ENCODE data around the gene NCKAP5.

Gene NCKAP5

DNA sequence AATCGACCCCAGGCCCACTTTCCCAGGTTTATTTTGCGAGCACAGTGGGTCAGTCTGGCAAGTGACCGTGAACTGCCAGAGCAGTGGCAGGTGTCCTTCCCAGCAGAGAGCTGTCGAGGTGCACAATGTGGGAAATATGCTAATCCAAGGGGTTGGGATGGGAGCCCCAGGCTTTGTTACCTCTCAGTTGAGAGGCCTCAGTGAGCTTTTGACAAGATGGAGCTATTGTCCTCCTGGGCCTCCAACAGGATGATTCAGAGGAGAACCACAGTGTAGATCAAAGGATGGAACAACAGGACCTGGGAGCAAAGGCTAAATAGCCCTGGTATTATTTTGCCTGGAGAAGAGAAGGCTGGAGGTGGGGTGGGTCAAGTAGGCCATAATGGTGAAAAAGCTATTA is 150.8 kb downstream of the NCKAP5 start:
- DNase-seq (ENCODE audit: low read depth): no peak
- TF ChIP-seq, protein P1, sequence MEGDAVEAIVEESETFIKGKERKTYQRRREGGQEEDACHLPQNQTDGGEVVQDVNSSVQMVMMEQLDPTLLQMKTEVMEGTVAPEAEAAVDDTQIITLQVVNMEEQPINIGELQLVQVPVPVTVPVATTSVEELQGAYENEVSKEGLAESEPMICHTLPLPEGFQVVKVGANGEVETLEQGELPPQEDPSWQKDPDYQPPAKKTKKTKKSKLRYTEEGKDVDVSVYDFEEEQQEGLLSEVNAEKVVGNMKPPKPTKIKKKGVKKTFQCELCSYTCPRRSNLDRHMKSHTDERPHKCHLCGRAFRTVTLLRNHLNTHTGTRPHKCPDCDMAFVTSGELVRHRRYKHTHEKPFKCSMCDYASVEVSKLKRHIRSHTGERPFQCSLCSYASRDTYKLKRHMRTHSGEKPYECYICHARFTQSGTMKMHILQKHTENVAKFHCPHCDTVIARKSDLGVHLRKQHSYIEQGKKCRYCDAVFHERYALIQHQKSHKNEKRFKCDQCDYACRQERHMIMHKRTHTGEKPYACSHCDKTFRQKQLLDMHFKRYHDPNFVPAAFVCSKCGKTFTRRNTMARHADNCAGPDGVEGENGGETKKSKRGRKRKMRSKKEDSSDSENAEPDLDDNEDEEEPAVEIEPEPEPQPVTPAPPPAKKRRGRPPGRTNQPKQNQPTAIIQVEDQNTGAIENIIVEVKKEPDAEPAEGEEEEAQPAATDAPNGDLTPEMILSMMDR (IDR thresholded peaks at IDR 0.05; ENCODE audit: insufficient read depth, low read depth, low read length, missing control alignments): no peak
- H3K4me3 ChIP-seq (ENCODE audit: low read depth, low read length): no peak overlapping the region

DNA sequence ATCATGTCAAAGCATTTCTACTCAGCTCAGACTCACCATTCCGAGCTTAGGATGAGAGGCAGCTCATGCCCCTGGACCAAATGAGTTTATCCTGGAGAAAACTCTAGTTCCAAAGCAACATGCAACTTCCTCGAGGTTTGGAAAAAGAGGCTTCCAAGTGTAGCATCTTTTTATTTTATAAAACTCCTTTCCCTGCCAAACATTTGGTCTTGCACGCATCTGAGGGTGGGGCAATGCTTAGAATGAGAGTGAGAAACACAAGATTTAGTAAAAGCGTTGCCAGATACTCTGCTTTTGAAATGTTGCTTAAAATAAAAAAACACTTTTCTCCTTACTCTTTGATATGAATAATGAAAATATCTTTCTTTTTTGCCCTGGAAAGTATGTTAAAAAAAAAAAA is 151.5 kb downstream of the NCKAP5 start:
- no peak overlapping the region for H3K4me3 ChIP-seq (ENCODE audit: low read depth, low read length)
- TF ChIP-seq, protein P1 (IDR thresholded peaks at IDR 0.05; ENCODE audit: insufficient read depth, low read depth, low read length, missing control alignments): no peak
- no peak for DNase-seq (ENCODE audit: low read depth)

DNA sequence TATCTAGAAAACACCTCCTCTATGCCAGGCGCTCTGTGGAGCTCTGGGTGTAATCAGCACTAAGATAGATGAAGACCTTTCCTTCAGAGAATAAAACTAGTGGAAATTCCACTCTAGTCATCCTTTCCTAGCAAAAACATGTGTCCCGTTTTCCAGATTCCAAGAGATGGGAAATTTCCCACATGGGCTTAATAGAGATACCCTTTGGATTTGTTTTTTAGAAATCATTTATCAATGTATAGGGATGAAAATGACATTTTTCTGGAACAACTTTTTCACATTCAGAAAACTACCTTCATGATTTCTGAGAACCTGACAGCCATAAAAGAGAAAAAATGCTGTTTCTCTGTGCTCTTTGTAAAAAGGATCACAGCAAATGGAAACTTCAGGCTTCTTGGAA is 152.1 kb downstream of the NCKAP5 start:
- H3K4me3 ChIP-seq (ENCODE audit: low read depth, low read length): no peak overlapping the region
- TF ChIP-seq, protein P1 (IDR thresholded peaks at IDR 0.05; ENCODE audit: insufficient read depth, low read depth, low read length, missing control alignments): no peak
- no peak for DNase-seq (ENCODE audit: low read depth)

DNA sequence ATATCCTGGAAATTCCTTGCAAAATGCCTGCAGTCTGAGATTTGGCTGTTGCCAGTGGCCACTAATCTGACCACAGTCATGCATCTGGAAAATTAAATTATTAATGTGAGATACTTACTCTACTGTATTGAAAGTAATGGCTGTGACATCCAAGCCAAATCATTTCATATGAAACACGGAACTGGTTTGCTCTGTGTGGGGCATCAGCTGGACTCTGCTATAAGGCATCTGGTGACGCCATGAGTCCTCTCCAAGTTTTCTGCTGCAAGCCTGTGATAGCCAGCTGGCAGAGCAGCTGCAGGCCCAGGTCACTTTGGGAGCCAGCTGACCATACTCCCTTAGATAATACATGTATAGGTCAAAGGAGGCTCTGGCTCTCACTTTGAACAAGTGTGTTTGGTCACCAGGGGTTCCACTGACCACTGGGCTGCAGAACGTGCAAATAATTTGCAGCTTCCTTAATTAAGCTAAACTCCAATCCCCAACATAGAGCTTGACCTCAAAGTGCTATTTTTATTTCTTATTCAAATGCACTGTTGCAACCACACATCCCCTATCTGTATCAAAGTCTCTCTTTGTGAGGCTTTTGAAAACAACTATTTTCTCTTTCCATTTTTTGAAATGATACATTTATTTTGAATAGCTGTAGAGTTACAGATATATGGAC is 152.9 kb downstream of the NCKAP5 start:
- no peak overlapping the region for H3K4me3 ChIP-seq (ENCODE audit: low read depth, low read length)
- TF ChIP-seq, protein P1 (IDR thresholded peaks at IDR 0.05; ENCODE audit: insufficient read depth, low read depth, low read length, missing control alignments): no peak
- DNase-seq (ENCODE audit: low read depth): no peak

DNA sequence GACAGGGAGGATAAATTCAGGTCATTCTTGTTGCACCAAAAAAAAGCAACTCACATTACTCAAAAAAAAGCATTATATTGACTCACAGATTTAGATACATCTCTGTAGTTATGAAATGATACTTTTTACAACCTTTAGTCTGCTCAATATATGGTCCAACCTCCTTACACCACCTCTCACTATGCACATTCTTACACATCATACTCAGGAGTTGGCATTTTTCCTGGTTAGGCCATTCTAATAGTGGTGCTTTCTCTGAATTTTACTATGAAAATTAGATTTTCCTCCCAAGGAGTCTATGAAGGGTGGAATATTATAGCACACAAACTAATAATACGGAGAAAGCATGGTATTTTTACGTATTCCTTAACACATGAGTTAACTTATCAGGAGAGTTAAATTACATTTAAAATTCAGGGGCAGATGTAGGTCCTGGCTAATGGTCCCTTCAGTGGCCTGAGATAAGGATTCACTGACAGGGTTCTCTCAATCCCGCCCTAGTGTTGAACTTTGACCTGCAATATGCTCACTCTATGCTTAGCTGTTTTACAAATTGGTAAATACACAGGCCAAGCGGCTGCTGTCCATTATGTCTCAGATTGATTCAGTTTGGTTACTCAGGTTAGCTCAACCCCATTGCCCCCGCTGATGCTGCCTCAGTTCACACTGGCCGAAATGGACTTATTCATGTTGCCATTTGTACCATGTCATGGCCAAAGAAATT is 153.6 kb downstream of the NCKAP5 start:
- no peak for DNase-seq (ENCODE audit: low read depth)
- TF ChIP-seq, protein P1 (IDR thresholded peaks at IDR 0.05; ENCODE audit: insufficient read depth, low read depth, low read length, missing control alignments): no peak
- H3K4me3 ChIP-seq (ENCODE audit: low read depth, low read length): no peak overlapping the region

GRCh38 chr2:133413863-133414262 is 154.4 kb downstream of the NCKAP5 start:
- TF ChIP-seq, protein P1 (IDR thresholded peaks at IDR 0.05; ENCODE audit: insufficient read depth, low read depth, low read length, missing control alignments): no peak
- H3K4me3 ChIP-seq (ENCODE audit: low read depth, low read length): no peak overlapping the region
- no peak for DNase-seq (ENCODE audit: low read depth)

Data from GM12865 (cell line).